Naive B cell (primary cell): ENCODE results near the gene FOXN3. TPM values are rescaled to one million over a fixed set of nuclear protein-coding genes. Genes with fewer than 3 reads are reported as not detected.

Source experiments
- ATAC-seq, 2 donors: fragments of 150-1000 bp; cut with Tn5 transposase; 2 replicates each; pipeline ENCODE4 v1.10.0; 2021; ENCODE audit warnings: low read depth in 2 of 2, mild to moderate bottlenecking in 2 of 2, moderate library complexity in 2 of 2
- DNase-seq: peaks from one replicate; pipeline ENCODE4 v3.0.0; 2022
- H3K27ac Mint-ChIP-seq, 6 donors: one replicate each; pipeline ENCODE4 v1.8.0; 2020 to 2022; ENCODE audit warnings: mild to moderate bottlenecking in 6 of 6, mixed read lengths in 6 of 6, moderate library complexity in 5 of 6, inconsistent platforms in 2 of 6
- H3K27me3 Mint-ChIP-seq, 3 donors: one replicate each; pipeline ENCODE4 v1.8.0; 2021 to 2022; ENCODE audit warnings: mixed read lengths in 3 of 3, mild to moderate bottlenecking in 1 of 3
- H3K36me3 Mint-ChIP-seq, 2 donors: one replicate each; pipeline ENCODE4 v1.8.0; 2020 to 2022; ENCODE audit warnings: mixed read lengths in 2 of 2, inconsistent platforms in 1 of 2, mild to moderate bottlenecking in 1 of 2
- H3K4me1 Mint-ChIP-seq, 3 donors: one replicate each; pipeline ENCODE4 v1.8.0; 2020 to 2022; ENCODE audit warnings: mixed read lengths in 3 of 3, inconsistent platforms in 1 of 3, mild to moderate bottlenecking in 1 of 3, moderate library complexity in 1 of 3
- H3K4me3 Mint-ChIP-seq, 8 donors: one replicate each; pipeline ENCODE4 v1.8.0; 2020 to 2022; ENCODE audit warnings: mild to moderate bottlenecking in 8 of 8, mixed read lengths in 8 of 8, moderate library complexity in 8 of 8, inconsistent platforms in 2 of 8
- H3K9me3 Mint-ChIP-seq, 7 donors: one replicate each; pipeline ENCODE4 v1.8.0; 2020 to 2022; ENCODE audit warnings: mixed read lengths in 7 of 7, mild to moderate bottlenecking in 5 of 7, inconsistent platforms in 2 of 7, moderate library complexity in 1 of 7
- polyA plus RNA-seq, 6 donors: library from polyadenylated mRNA; unstranded; fragments of 300-500 nt; fragmentation: Illumina TruSeq; gene quantifications; one replicate each; pipeline ENCODE4 v1.2.3, GENCODE V29; 2021; ENCODE audit warnings: low read depth in 6 of 6

The FOXN3 gene
- polyA plus RNA-seq, 6 donors from 2014 or later, result 47.8 to 77.5 (median 58.7) TPM

GRCh38 chr14:89244720-89245119 lies 172.3 kb downstream of the FOXN3 start:
- Mint-ChIP-seq H3K4me3 (no peak overlapping the region), H3K27me3 (no peaks in the 10 kb centered on the region), H3K27ac (peak overlapping the region in 3 of 6 donors; percentile 2 to 55 (median 26)), H3K9me3 (peaks cover 0 to 1% (median 0%) of the 10 kb centered on the region in 7 donors), H3K36me3 (peaks cover 0 to 6% of the 10 kb centered on the region in 2 donors), H3K4me1 (peaks cover 59 to 71% (median 69%) of the 10 kb centered on the region in 3 donors)
- ATAC-seq, result no peak
- no peak for DNase-seq

GRCh38 chr14:89243741-89244140 lies 173.3 kb downstream of the FOXN3 start:
- H3K36me3 Mint-ChIP-seq, result peaks cover 0 to 6% of the 10 kb centered on the region in 2 donors
- peak overlapping the region in 2 of 8 donors; percentile 17 to 45 for H3K4me3 Mint-ChIP-seq
- no peaks in the 10 kb centered on the region for H3K27me3 Mint-ChIP-seq
- peaks cover 0 to 1% (median 0%) of the 10 kb centered on the region in 7 donors for H3K9me3 Mint-ChIP-seq
- ATAC-seq (no peak), DNase-seq (no peak)
- H3K4me1 Mint-ChIP-seq, result peaks cover 56 to 71% (median 70%) of the 10 kb centered on the region in 3 donors
- H3K27ac Mint-ChIP-seq, result peak overlapping the region in 2 of 6 donors; percentile 37 to 73

- Mint-ChIP-seq H3K27me3 (no peaks in the 10 kb centered on the region), H3K27ac (peak overlapping the region in 3 of 6 donors; percentile 37 to 73 (median 62)), H3K4me3 (peak overlapping the region in 2 of 8 donors; percentile 17 to 45), H3K36me3 (peaks cover 0 to 6% of the 10 kb centered on the region in 2 donors), H3K9me3 (peaks cover 0 to 1% (median 0%) of the 10 kb centered on the region in 7 donors), H3K4me1 (peaks cover 53 to 69% (median 67%) of the 10 kb centered on the region in 3 donors)
- DNase-seq (no peak), ATAC-seq (no peak)
These were observed 173.7 kb downstream of the FOXN3 start for GRCh38 chr14:89243286-89243685.

GRCh38 chr14:89242652-89243279 lies 174.3 kb downstream of the FOXN3 start:
- peaks cover 2 to 6% of the 10 kb centered on the region in 2 donors for H3K36me3 Mint-ChIP-seq
- peak overlapping the region in 4 of 6 donors; percentile 25 to 76 (median 64) for H3K27ac Mint-ChIP-seq
- H3K4me1 Mint-ChIP-seq, result peaks cover 49 to 69% (median 62%) of the 10 kb centered on the region in 3 donors
- DNase-seq (no peak), ATAC-seq (no peak)
- peak overlapping the region in 2 of 8 donors; percentile 10 to 26 for H3K4me3 Mint-ChIP-seq
- H3K9me3 Mint-ChIP-seq, result peaks cover 0 to 1% (median 0%) of the 10 kb centered on the region in 7 donors
- H3K27me3 Mint-ChIP-seq, result no peaks in the 10 kb centered on the region

GRCh38 chr14:89241934-89242651 lies 174.9 kb downstream of the FOXN3 start:
- peaks cover 49 to 70% (median 60%) of the 10 kb centered on the region in 3 donors for H3K4me1 Mint-ChIP-seq
- H3K27ac Mint-ChIP-seq, result peak overlapping the region in 5 of 6 donors; percentile 34 to 79 (median 65)
- DNase-seq (no peak), ATAC-seq (no peak)
- H3K4me3 Mint-ChIP-seq, result peak overlapping the region in 1 of 8 donors; percentile 31
- peaks cover 0 to 1% (median 0%) of the 10 kb centered on the region in 7 donors for H3K9me3 Mint-ChIP-seq
- H3K27me3 Mint-ChIP-seq, result no peaks in the 10 kb centered on the region
- peaks cover 6% of the 10 kb centered on the region in 2 donors for H3K36me3 Mint-ChIP-seq

GRCh38 chr14:89241257-89241656 lies 175.8 kb downstream of the FOXN3 start:
- Mint-ChIP-seq H3K4me1 (peaks cover 49 to 76% (median 63%) of the 10 kb centered on the region in 3 donors), H3K27me3 (no peaks in the 10 kb centered on the region), H3K27ac (peak overlapping the region; percentile 36 to 88 (median 59)), H3K36me3 (peaks cover 6 to 10% of the 10 kb centered on the region in 2 donors), H3K4me3 (peak overlapping the region in 3 of 8 donors; percentile 1 to 63 (median 18)), H3K9me3 (no peaks in the 10 kb centered on the region)
- ATAC-seq (peak; percentile 81 to 87), DNase-seq (no peak)

- Mint-ChIP-seq H3K4me1 (peaks cover 49 to 79% (median 63%) of the 10 kb centered on the region in 3 donors), H3K27ac (peak overlapping the region in 2 of 6 donors; percentile 55 to 58), H3K27me3 (no peaks in the 10 kb centered on the region), H3K9me3 (peaks cover 0 to 3% (median 0%) of the 10 kb centered on the region in 7 donors), H3K36me3 (peaks cover 6 to 10% of the 10 kb centered on the region in 2 donors), H3K4me3 (peak overlapping the region in 1 of 8 donors; percentile 19)
- DNase-seq (no peak), ATAC-seq (peak in 1 of 2 donors; percentile 34)
These were observed 176.6 kb downstream of the FOXN3 start for GRCh38 chr14:89240414-89240813.

- no peak for ATAC-seq
- H3K9me3 Mint-ChIP-seq, result peaks cover 0 to 3% (median 0%) of the 10 kb centered on the region in 7 donors
- peaks cover 6 to 10% of the 10 kb centered on the region in 2 donors for H3K36me3 Mint-ChIP-seq
- no peaks in the 10 kb centered on the region for H3K27me3 Mint-ChIP-seq
- no peak for DNase-seq
- peak overlapping the region in 1 of 6 donors; percentile 57 for H3K27ac Mint-ChIP-seq
- no peak overlapping the region for H3K4me3 Mint-ChIP-seq
- peaks cover 49 to 79% (median 65%) of the 10 kb centered on the region in 3 donors for H3K4me1 Mint-ChIP-seq
These were observed 178.0 kb downstream of the FOXN3 start for GRCh38 chr14:89239023-89239422.

GRCh38 chr14:89237921-89238529 lies 179.0 kb downstream of the FOXN3 start:
- no peak for ATAC-seq
- no peaks in the 10 kb centered on the region for H3K27me3 Mint-ChIP-seq

GRCh38 chr14:89236851-89237250 lies 180.2 kb downstream of the FOXN3 start:
- peak overlapping the region in 2 of 6 donors; percentile 39 to 50 for H3K27ac Mint-ChIP-seq
- DNase-seq, result no peak
- H3K36me3 Mint-ChIP-seq, result peaks cover 6 to 10% of the 10 kb centered on the region in 2 donors
- H3K4me3 Mint-ChIP-seq, result no peak overlapping the region
- H3K27me3 Mint-ChIP-seq, result no peaks in the 10 kb centered on the region
- peaks cover 45 to 73% (median 45%) of the 10 kb centered on the region in 3 donors for H3K4me1 Mint-ChIP-seq
- ATAC-seq, result no peak
- H3K9me3 Mint-ChIP-seq, result peaks cover 0 to 3% (median 0%) of the 10 kb centered on the region in 7 donors

More at GRCh38 chr14:89237921-89238529, 179.0 kb downstream of the FOXN3 start:
- peaks cover 0 to 3% (median 0%) of the 10 kb centered on the region in 7 donors for H3K9me3 Mint-ChIP-seq
- H3K27ac Mint-ChIP-seq, result peak overlapping the region in 3 of 6 donors; percentile 0 to 65 (median 53)
- H3K4me3 Mint-ChIP-seq, result no peak overlapping the region
- DNase-seq, result no peak
- peaks cover 6 to 10% of the 10 kb centered on the region in 2 donors for H3K36me3 Mint-ChIP-seq
- peaks cover 49 to 79% (median 57%) of the 10 kb centered on the region in 3 donors for H3K4me1 Mint-ChIP-seq

GRCh38 chr14:89233184-89233583 lies 183.8 kb downstream of the FOXN3 start:
- Mint-ChIP-seq H3K9me3 (peaks cover 0 to 3% (median 0%) of the 10 kb centered on the region in 7 donors), H3K36me3 (peaks cover 4 to 6% of the 10 kb centered on the region in 2 donors), H3K27ac (peak overlapping the region in 3 of 6 donors; percentile 34 to 69 (median 36)), H3K27me3 (no peaks in the 10 kb centered on the region), H3K4me1 (peaks cover 40 to 74% (median 41%) of the 10 kb centered on the region in 3 donors), H3K4me3 (no peak overlapping the region)
- no peak for ATAC-seq
- DNase-seq, result no peak

GRCh38 chr14:89232265-89233070 lies 184.6 kb downstream of the FOXN3 start:
- H3K4me3 Mint-ChIP-seq, result no peak overlapping the region
- peaks cover 0 to 3% (median 0%) of the 10 kb centered on the region in 7 donors for H3K9me3 Mint-ChIP-seq
- H3K27me3 Mint-ChIP-seq, result no peaks in the 10 kb centered on the region
- DNase-seq (no peak), ATAC-seq (no peak)
- peak overlapping the region in 1 of 6 donors; percentile 36 for H3K27ac Mint-ChIP-seq
- H3K4me1 Mint-ChIP-seq, result peaks cover 37 to 73% (median 47%) of the 10 kb centered on the region in 3 donors
- peaks cover under 1 to 4% of the 10 kb centered on the region in 2 donors for H3K36me3 Mint-ChIP-seq
